Activated T-cell treated with anti-CD3 and anti-CD28 coated beads for 1 hour (primary cell): ENCODE measurements around the gene RNF115.

ENCODE experiments used
- DNase-seq: peaks from one replicate; pipeline ENCODE4 v3.0.0-alpha.2; 2020; ENCODE audit warnings: low read depth

RNF115 gene

DNA sequence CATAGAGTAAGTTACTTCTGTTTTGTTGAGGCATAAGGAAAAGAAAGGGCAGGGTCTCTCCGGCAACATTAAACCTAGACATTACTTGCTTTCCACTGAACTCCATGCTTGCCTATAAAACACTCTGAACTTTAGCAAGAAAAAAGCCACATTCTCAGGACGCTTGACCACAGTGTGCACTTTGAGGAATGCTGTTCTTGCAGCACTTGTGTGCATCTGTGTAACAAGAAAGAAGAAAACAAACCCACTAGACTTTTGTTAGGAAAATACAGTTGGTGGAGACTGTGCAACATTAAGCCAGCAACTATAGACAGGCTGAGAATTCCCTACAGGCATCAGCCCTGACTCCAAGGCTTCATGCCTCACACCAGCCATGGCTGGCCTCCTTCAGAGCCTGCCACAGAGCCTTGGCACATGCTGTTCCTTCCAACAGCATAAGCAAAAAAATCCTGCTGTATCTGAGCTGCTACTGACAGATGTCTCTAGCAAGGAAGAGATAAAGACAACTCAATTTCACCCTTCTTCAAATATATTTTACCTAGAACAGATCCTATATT is 122.5 kb downstream of the RNF115 start:
- DNase-seq, result no peak

DNA sequence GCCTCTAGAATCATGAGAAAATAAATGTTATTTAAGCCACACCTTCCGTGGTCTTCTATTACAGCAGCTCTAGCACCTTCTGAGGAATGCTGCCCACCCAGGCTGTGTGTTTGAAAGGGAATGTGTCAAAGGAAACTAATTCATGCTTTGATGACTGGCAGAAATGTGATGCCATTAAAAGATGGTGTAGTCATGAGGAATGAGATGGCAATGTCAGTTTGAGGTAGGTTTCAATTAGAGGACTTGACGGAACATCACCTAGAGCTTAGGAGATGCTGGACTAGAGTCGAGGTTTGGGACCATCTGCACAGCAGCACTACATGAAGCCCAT is 127.3 kb downstream of the RNF115 start:
- DNase-seq, result no peak

DNA sequence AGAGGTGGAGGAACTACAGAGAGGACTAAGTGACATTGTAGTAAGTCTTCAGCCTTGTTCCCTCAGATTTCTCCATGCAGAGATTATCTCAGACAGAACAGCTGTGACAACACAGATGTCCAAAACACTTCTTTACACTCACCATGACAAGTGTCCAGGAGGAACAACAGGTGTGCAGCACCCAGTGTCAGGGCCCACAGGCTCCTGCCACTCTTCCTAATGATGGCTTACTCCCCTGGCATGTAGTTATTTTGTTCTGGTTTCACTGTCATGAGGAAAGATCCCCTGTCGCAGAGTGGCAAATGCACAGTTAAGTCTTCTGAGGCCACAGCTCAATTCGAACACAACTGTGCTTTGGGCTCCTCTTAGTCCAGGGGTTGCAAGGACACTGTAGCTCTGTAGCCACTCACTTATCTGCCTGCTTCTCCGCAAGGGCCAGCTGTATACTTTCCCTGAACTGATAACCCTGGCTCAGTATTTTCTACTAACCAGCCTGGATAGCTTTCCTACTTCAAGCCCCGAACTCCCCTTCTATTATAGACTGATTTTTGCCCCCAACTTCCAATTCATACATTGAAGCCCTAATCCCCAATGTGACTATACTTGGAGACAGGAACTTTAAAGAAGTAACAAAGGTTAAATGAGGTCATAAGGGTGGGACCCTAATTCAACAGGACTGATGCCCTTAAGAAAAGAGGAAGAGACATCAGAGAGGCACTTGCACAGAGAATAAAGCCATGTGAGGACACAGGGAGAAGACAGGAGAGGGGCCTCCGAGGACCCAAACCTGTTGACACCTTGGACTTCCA is 127.9 kb downstream of the RNF115 start:
- no peak for DNase-seq

DNA sequence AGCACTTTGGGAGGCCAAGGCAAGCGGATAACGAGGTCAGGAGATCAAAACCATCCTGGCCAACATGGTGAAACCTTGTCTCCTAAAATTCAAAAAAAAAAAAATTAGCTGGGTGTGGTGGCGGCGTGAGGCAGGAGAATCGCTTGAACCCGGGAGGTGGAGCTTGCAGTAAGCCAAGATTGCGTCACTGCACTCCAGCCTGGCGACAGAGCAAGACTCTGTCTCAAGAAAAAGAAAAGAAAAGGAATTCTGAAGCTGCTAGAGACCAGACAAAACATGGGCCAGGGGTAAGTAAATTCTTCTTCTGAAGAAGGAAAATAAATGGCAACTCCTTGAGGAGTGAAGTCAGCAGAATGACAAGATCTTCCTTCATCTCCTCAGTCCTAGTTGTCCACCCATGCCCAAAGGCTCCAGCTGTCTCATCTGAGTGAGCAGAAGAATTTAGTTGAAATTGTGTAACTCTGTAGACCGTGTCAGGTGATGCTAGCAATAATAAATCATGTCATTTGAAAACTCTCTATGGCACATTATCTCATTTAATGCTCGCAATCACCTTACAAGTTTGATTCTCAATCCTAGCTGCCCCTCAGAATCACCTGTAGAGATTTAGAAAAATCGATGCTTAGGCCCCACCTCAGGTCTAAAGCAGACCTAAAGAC is 131.0 kb downstream of the RNF115 start:
- no peak for DNase-seq

DNA sequence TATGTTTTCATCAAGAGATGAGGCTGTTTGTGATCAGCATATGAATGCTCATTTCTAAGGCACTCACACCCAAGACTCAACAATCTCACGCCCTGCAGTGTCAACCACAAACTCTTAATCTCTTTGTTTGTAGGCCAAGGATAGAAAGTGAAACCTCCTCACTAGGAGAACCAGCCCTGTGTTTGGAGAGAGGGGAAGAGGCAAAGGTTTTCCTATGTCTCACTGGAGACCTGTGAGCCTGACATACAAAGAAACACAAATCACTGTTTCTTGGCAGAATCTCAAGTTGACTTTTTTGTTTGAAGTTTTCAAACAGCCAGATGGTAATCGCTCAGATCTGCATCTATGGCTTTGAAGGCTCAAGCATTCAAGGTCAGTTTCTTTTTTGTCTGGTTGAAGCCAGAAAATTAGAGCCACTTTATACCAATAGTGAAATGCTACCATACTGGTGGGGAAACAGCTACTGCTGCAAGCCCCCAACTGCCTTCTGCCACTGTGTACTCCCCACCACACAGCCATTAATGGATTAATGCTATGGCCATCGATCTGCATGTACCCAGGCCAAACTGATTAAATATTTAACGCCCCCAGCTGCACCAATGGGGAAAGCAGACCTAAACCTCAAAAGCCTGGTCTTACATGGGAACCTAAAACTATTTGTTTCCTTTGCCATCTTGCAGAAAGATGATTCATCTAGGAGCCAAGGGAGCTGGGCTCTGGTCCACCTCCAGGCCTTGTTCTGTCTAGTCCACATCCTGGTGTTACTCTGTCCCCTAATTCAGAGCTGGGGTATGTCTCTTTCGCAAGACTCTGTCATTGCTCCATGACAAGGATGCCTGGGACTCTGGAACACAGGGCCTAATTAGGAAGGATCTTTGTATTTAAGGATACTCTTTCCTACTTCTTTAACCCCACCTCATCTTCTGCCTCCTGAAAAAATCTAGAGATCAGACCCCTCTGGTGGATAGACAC is 133.0 kb downstream of the RNF115 start:
- peak; percentile 3 for DNase-seq

DNA sequence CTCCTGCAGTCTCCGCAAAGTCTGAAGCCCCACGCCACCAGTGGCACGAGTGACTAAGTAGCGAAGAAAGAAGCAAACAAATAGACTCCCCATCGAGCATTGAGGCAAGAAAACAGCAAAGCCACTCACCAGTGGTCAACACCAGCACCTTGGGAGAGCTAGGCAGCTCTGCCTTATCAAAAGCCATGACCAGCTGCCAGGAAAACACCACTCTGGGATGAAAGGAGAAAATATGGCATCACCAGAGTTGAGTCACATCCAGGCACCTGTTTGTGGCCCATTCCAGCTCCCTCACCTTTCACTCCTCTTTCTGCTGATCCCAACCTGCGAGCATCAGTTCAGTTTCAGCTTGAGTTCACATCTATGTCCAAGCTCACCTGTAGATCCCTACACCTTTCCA is 134.0 kb downstream of the RNF115 start:
- DNase-seq, result no peak

DNA sequence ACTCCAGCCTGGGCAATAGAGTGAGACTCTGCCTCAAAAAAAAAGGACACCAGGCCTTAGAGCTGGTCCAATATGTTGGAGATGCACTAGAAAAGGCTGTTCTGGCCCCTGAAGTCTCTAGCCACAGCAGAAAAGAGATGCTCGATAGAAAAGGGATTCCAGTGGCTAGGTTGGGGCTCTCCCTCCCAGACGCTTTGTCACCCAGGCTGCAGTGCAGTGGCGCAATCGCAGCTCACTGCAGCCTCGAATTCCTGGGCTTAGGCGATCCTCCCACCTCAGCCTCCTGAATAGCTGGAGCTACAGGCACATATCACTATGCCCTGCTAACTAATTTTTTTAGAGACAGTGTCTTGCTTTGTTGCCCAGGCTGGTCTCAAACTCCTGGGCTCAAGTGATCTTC is 135.0 kb downstream of the RNF115 start:
- no peak for DNase-seq
